Measurements from ENCODE around the gene INPP5A.

DNA sequence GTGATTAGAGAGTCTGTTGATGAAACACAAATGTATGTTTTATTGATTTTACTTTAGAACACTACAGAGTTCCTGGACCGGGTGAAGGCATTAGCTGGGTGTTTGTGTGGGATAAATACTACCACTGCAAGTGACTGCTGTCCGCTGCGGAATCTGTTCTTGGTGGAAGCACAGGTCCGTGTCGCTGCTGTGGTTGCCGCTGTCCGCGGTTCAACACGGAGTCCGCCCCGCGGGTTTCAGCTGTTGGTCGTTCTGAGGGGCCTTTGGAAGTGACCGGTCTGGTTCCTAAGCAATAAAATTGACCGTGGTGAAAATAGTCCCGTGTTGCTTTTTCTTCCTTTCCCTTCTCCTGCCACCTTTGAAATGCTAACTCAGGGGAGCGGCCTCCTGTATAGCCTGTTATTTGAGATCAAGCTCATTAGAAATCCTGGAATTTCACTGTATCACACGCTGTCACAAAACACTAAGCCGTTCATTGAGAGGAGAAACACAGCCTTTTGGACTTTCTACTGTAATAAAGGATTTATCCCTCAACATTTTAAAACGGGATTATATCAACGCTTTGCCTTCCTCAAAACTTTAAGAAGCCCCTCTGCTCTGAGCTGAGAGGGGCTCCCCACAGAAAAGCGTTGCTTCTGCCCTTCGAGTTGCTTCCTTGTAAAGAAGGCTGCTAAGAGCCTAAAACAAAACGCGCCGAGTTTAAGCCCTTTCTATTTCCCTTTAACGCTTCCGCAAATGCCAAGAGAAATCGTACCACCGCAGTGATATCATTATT is 245.8 kb downstream of the INPP5A start:
- TF ChIP-seq GATAD2B (conservative IDR thresholded peaks at IDR 0.05; ENCODE audit: low read depth) (no peak), BHLHE40 (IDR thresholded peaks at IDR 0.05; ENCODE audit: borderline replicate concordance in 1 of 2, low read depth in 2 of 2, low read length in 1 of 2) (no peak), RAD51 (IDR thresholded peaks at IDR 0.05) (no peak)
- TF ChIP-seq, protein P1, sequence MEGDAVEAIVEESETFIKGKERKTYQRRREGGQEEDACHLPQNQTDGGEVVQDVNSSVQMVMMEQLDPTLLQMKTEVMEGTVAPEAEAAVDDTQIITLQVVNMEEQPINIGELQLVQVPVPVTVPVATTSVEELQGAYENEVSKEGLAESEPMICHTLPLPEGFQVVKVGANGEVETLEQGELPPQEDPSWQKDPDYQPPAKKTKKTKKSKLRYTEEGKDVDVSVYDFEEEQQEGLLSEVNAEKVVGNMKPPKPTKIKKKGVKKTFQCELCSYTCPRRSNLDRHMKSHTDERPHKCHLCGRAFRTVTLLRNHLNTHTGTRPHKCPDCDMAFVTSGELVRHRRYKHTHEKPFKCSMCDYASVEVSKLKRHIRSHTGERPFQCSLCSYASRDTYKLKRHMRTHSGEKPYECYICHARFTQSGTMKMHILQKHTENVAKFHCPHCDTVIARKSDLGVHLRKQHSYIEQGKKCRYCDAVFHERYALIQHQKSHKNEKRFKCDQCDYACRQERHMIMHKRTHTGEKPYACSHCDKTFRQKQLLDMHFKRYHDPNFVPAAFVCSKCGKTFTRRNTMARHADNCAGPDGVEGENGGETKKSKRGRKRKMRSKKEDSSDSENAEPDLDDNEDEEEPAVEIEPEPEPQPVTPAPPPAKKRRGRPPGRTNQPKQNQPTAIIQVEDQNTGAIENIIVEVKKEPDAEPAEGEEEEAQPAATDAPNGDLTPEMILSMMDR (IDR thresholded peaks at IDR 0.05 in 2 of 3, conservative IDR thresholded peaks at IDR 0.05 in 1 of 3; ENCODE audit: control insufficient read depth in 2 of 3, extremely low read depth in 1 of 3, insufficient read depth in 1 of 3, low read depth in 3 of 3, low read length in 3 of 3), result no peak

Data from GM12878 (cell line).